Panc1 (cell line): ENCODE measurements around the gene RIC8A. TPM values are rescaled to one million over a fixed set of nuclear protein-coding genes. Genes with fewer than 3 reads are reported as not detected.

Experiments used
- ATAC-seq: fragments of 200-7000 bp; cut with Tn5 transposase; 2 replicates; pipeline ENCODE4 v1.9.1; 2020; ENCODE audit warnings: mild to moderate bottlenecking, moderate library complexity
- BruUV-seq: library from RNA; stranded (reverse); fragments of 400-500 nt; replicated peaks from 2 replicates; lab custom pipeline; 2021; lab: Mats Ljungman, UMichigan
- CTCF ChIA-PET: fragments of 300-600 bp; sonication (Branson Sonifier 250); formaldehyde crosslinking; loops from one replicate; lab custom pipeline; 2022; ENCODE audit warnings: antibody characterized with exemption; lab: Charles Lee
- POLR2A ChIA-PET: fragments of 300-600 bp; sonication (Branson Sonifier 250); formaldehyde crosslinking; loops from one replicate; lab custom pipeline; 2022; ENCODE audit warnings: antibody characterized with exemption; lab: Charles Lee
- DNase-seq: peaks from one replicate; pipeline ENCODE4 v3.0.0-alpha.2; 2010; ENCODE audit warnings: low read depth, low spot score
- H3K27ac ChIP-seq: 2 replicates; pipeline ENCODE4 v1.5.1; 2011; ENCODE audit warnings: mild to moderate bottlenecking, low read length, inconsistent platforms
- H3K27me3 ChIP-seq: fragments of 200-500 bp; sonication (Bioruptor generic); 2 replicates; pipeline ENCODE4 v1.6.0; 2014; ENCODE audit warnings: low read length, inconsistent platforms; ENCODE audit not compliant: control insufficient read depth, insufficient read depth
- H3K36me3 ChIP-seq: fragments of 200-500 bp; sonication (Bioruptor generic); 2 replicates; pipeline ENCODE4 v1.5.1; 2014; ENCODE audit warnings: inconsistent platforms, mild to moderate bottlenecking, low read length, moderate library complexity; ENCODE audit not compliant: control insufficient read depth, insufficient read depth
- H3K4me1 ChIP-seq: 2 replicates; pipeline ENCODE4 v1.5.1; 2011; ENCODE audit warnings: inconsistent platforms, mild to moderate bottlenecking, low read length, moderate library complexity; ENCODE audit not compliant: control insufficient read depth, insufficient read depth
- H3K4me3 ChIP-seq, 2 experiments: 2 replicates each; pipeline ENCODE4 v1.5.1; 2011 to 2012; ENCODE audit warnings: low read depth in 2 of 2, low read length in 2 of 2, mild to moderate bottlenecking in 2 of 2, inconsistent platforms in 1 of 2, moderate library complexity in 1 of 2
- H3K9me3 ChIP-seq: fragments of 200-500 bp; sonication (Bioruptor generic); 2 replicates; pipeline ENCODE4 v1.5.1; 2014; ENCODE audit warnings: low read depth, mild to moderate bottlenecking, inconsistent platforms, low read length, moderate library complexity; ENCODE audit not compliant: control insufficient read depth, insufficient read depth
- POLR2AphosphoS5 ChIP-seq: IDR thresholded peaks from 2 replicates; pipeline ENCODE4 v1.6.1; 2012; ENCODE audit warnings: mild to moderate bottlenecking, low read depth, low read length, moderate library complexity
- SIN3A ChIP-seq: IDR thresholded peaks from 2 replicates; pipeline ENCODE4 v1.6.1; 2012; ENCODE audit warnings: low read depth, mild to moderate bottlenecking, low read length, moderate library complexity, borderline replicate concordance; ENCODE audit not compliant: insufficient read depth
- TCF7L2 ChIP-seq: IDR thresholded peaks from 2 replicates; pipeline ENCODE4 v1.6.1; 2011; ENCODE audit warnings: mild to moderate bottlenecking, low read depth, low read length, inconsistent platforms
- in situ Hi-C: cut with HindIII; loops from 2 replicates; pipeline ENCODE4 v1.10.0; 2016; ENCODE audit warnings: low sequenced_read_pairs, low pct_unique_long_range_greater_than_20kb
- intact Hi-C: fragments of 100-400 bp; cut with micrococcal nuclease; formaldehyde crosslinking; loops from one replicate; pipeline ENCODE4 v1.10.0; 2022; ENCODE audit not compliant: unreplicated experiment
- total RNA-seq: library from RNA; stranded (reverse); gene quantifications from one replicate; pipeline ENCODE4 v1.2.1, GENCODE V29; 2021; ENCODE audit not compliant: unreplicated experiment
- TF ChIP-seq, protein P1 (sequence below): fragments of 450-650 bp; IDR thresholded peaks from 2 replicates; pipeline ENCODE4 v1.5.1; 2017; ENCODE audit warnings: mild to moderate bottlenecking
- TF ChIP-seq, protein P2 (sequence below), 2 experiments: IDR thresholded peaks; 2 replicates each; pipeline ENCODE4 v1.6.1; 2011 to 2012; ENCODE audit warnings: low read depth in 2 of 2, control low read depth in 1 of 2, low read length in 1 of 2, mild to moderate bottlenecking in 1 of 2, moderate library complexity in 1 of 2; ENCODE audit not compliant: insufficient read depth in 1 of 2

Gene RIC8A
- total RNA-seq, 1 experiment from 2014 or later = 264 TPM

DNA sequence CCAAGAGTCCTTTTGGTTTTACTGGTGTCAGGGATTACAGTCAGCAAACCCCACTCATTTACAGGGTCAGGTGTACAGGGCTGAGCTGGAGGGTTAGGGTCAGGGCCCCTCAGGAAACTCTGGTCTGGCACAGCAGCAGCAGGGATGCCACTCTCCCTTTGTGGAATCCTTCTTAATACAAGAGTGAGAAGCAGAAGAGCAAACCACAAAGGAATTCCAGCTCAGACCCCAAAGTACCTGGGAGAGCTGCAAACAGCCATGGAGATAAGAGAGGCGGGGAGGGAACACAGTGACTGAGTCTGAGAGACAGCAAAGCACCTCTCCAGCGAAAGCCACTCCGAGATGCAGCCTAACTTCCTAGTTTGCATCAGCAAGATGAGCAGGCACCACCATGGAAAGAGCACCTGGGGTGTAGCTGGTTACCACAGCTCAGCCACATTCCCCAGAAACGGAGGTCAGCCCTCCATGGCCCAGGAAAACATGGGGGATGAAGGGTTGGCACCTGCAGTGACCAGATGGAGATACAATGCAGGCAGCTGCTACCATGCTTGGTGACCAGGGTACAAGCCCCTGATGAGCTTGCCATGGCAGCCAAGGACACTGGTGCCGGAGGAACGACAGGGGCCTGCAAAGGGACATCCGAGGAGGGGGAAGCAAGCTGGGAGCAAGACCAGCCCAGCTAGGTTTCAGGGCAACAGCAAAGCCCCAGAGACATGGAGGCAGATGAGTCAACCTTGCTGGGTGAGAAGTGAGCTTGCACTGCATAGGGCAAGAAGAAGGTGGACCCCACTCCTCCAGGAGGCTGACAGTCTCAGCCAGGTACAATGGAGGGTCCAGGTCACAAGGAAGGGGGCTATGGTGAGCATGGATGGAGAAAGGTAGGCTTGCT, 4.2 kb upstream of the RIC8A start:
- ChIA-PET CTCF (no interaction called here), POLR2A (interaction anchor here (0.6 kb wide), 1 partner anchor 48 kb away, joined by 3 read pairs; no protein-coding TSS in a partner anchor)
- in situ Hi-C loops (no loop called here), intact Hi-C loops (no loop called here)
- Histone ChIP-seq H3K36me3 (peaks cover 4% of the 10 kb centered on the region; the same call in 1 of the 2 replicates), H3K4me1 (peaks cover 12% of the 10 kb centered on the region), H3K9me3 (no peaks in the 10 kb centered on the region), H3K27me3 (no peaks in the 10 kb centered on the region), H3K27ac (no peak overlapping the region), H3K4me3 (no peak overlapping the region)
- ATAC-seq (no peak), DNase-seq (no peak)
- no TSS peak for BruUV-seq
- TF ChIP-seq, protein P1, sequence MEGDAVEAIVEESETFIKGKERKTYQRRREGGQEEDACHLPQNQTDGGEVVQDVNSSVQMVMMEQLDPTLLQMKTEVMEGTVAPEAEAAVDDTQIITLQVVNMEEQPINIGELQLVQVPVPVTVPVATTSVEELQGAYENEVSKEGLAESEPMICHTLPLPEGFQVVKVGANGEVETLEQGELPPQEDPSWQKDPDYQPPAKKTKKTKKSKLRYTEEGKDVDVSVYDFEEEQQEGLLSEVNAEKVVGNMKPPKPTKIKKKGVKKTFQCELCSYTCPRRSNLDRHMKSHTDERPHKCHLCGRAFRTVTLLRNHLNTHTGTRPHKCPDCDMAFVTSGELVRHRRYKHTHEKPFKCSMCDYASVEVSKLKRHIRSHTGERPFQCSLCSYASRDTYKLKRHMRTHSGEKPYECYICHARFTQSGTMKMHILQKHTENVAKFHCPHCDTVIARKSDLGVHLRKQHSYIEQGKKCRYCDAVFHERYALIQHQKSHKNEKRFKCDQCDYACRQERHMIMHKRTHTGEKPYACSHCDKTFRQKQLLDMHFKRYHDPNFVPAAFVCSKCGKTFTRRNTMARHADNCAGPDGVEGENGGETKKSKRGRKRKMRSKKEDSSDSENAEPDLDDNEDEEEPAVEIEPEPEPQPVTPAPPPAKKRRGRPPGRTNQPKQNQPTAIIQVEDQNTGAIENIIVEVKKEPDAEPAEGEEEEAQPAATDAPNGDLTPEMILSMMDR = no peak
- peak; percentile 24 for TF ChIP-seq POLR2AphosphoS5

DNA sequence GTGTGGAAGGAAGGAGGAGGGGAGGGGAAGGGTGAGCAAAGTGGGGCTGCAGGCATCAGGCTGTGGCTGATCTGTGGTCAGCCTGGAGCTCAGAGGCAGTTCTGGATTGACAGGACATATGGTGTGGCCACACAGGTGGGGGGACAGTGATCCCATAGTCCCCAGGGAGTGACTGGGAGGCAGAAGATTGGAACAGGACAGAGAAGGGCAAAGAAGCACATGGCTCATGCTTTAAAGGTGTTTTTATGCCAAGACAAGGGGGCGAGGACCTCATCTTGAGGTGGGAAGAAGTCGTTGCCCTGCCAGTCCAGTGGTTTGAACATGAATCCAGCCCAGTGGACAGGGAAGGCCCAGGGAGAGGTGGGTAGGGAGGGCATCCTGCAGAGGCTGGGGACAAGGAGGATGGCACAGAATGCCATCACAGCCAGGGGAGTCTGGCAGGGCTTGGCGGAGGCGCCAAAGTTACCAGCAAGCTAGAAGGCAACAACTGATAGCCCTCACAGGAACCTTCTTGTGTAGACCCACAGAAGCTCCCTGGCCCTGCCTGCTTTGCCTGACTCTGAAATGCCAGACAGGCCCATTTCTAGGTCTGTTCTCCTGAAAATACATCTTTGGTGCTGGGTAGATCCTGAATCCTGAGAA, 3.4 kb upstream of the RIC8A start:
- intact Hi-C loops (no loop called here), in situ Hi-C loops (no loop called here)

More for the DNA sequence above, 3.4 kb upstream of the RIC8A start:
- Histone ChIP-seq H3K27me3 (no peaks in the 10 kb centered on the region), H3K36me3 (peaks cover 4% of the 10 kb centered on the region; the same call in 1 of the 2 replicates), H3K4me3 (no peak overlapping the region), H3K4me1 (peaks cover 12% of the 10 kb centered on the region), H3K27ac (no peak overlapping the region), H3K9me3 (no peaks in the 10 kb centered on the region)
- ATAC-seq (no peak), DNase-seq (no peak)
- POLR2A ChIA-PET = interaction anchor here (0.6 kb wide), 1 partner anchor 47 kb away, joined by 3 read pairs; no protein-coding TSS in a partner anchor
- TF ChIP-seq SIN3A (no peak), TCF7L2 (no peak), POLR2AphosphoS5 (peak; percentile 21; the same call in 1 of the 2 replicates)
- TF ChIP-seq, protein P2, sequence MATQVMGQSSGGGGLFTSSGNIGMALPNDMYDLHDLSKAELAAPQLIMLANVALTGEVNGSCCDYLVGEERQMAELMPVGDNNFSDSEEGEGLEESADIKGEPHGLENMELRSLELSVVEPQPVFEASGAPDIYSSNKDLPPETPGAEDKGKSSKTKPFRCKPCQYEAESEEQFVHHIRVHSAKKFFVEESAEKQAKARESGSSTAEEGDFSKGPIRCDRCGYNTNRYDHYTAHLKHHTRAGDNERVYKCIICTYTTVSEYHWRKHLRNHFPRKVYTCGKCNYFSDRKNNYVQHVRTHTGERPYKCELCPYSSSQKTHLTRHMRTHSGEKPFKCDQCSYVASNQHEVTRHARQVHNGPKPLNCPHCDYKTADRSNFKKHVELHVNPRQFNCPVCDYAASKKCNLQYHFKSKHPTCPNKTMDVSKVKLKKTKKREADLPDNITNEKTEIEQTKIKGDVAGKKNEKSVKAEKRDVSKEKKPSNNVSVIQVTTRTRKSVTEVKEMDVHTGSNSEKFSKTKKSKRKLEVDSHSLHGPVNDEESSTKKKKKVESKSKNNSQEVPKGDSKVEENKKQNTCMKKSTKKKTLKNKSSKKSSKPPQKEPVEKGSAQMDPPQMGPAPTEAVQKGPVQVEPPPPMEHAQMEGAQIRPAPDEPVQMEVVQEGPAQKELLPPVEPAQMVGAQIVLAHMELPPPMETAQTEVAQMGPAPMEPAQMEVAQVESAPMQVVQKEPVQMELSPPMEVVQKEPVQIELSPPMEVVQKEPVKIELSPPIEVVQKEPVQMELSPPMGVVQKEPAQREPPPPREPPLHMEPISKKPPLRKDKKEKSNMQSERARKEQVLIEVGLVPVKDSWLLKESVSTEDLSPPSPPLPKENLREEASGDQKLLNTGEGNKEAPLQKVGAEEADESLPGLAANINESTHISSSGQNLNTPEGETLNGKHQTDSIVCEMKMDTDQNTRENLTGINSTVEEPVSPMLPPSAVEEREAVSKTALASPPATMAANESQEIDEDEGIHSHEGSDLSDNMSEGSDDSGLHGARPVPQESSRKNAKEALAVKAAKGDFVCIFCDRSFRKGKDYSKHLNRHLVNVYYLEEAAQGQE (IDR thresholded peaks at IDR 0.05; ENCODE audit: insufficient read depth in 1 of 2, low read depth in 2 of 2, low read length in 1 of 2) = no peak
- TF ChIP-seq, protein P1 = no peak
- CTCF ChIA-PET = no interaction called here
- no TSS peak for BruUV-seq
